ENCODE data around the gene ZFYVE9.

DNA sequence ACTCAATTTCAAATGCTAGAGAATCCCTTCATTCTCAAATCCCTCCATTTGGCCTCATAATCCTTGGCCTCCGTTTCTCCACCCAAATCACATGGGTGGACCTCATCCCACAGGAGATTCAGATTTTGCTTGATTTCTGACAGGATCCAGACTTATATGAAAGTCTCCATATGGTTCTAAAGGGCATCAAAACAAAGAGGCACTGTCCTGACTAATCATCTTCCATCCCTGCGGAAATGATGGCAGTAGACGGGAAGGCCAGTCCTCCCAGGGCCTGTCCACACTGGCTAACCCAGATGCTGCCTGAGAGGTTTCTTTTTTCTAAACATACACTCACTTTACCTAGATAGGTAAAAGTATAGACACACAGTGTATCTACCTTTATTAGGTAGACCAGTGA is 243.5 kb downstream of the ZFYVE9 start:
- TF ChIP-seq POLR2AphosphoS5 (IDR thresholded peaks at IDR 0.05; ENCODE audit: borderline replicate concordance, low read depth, low read length) (no peak), EZH2 (IDR thresholded peaks at IDR 0.05) (no peak)
